BJ (cell line): ENCODE data around the gene CD81. TPM values are rescaled to one million over a fixed set of nuclear protein-coding genes. Genes with fewer than 3 reads are reported as not detected.

Source experiments
- CTCF ChIA-PET: fragments of 350-600 bp; formaldehyde crosslinking; extraction: SDS; loops from one replicate; lab custom pipeline; 2021; ENCODE audit warnings: antibody characterized with exemption, inconsistent platforms; lab: Yijun Ruan, JAX
- POLR2A ChIA-PET: fragments of 300-600 bp; sonication (Branson Sonifier 250); formaldehyde crosslinking; extraction: SDS; loops from one replicate; lab custom pipeline; 2021; ENCODE audit warnings: antibody characterized with exemption; lab: Charles Lee
- DNase-seq: peaks from one replicate; pipeline ENCODE4 v3.0.0-alpha.2; 2011; ENCODE audit warnings: low read depth
- H3K27me3 ChIP-seq: 2 replicates; pipeline ENCODE4 v1.6.0; 2011; ENCODE audit warnings: low read length; ENCODE audit not compliant: control insufficient read depth, insufficient read depth
- H3K36me3 ChIP-seq: 2 replicates; pipeline ENCODE4 v1.5.1; 2011; ENCODE audit warnings: low read length; ENCODE audit not compliant: control insufficient read depth, insufficient read depth
- H3K4me3 ChIP-seq: 2 replicates; pipeline ENCODE4 v1.5.1; 2011; ENCODE audit warnings: low read depth, mild to moderate bottlenecking, control low read depth, low read length
- polyA minus RNA-seq: library from RNA; depleted of rRNA, polyadenylated mRNA; stranded (reverse); fragments of >200 nt; gene quantifications from 2 replicates; pipeline ENCODE4 v1.2.3, GENCODE V29; 2011; rRNA and poly(A)+ RNA removed
- polyA plus RNA-seq: library from polyadenylated mRNA; depleted of rRNA; stranded (reverse); fragments of >200 nt; gene quantifications from 2 replicates; pipeline ENCODE4 v1.2.3, GENCODE V29; 2011; rRNA removed
- TF ChIP-seq, protein P1 (sequence below): IDR thresholded peaks from 2 replicates; pipeline ENCODE4 v1.5.1; 2011; ENCODE audit warnings: low read depth, mild to moderate bottlenecking, control low read depth, inconsistent platforms, low read length, moderate library complexity; ENCODE audit not compliant: insufficient read depth

CD81 gene
- 479 and 875 TPM in 2 replicates for polyA plus RNA-seq
- 860 and 873 TPM in 2 replicates for polyA minus RNA-seq

- CTCF ChIA-PET = interaction anchor here (1.2 to 2.6 kb wide), 2 partner anchors 71 to 101 kb away, joined by 3 to 14 read pairs; no protein-coding TSS in a partner anchor
Observed at GRCh38 chr11:2376751-2377451, at the start of gene CD81. Gene CD81 (plus strand): TSS chr11:2377310. CDS start chr11:2377550, 240 bp downstream.

DNA sequence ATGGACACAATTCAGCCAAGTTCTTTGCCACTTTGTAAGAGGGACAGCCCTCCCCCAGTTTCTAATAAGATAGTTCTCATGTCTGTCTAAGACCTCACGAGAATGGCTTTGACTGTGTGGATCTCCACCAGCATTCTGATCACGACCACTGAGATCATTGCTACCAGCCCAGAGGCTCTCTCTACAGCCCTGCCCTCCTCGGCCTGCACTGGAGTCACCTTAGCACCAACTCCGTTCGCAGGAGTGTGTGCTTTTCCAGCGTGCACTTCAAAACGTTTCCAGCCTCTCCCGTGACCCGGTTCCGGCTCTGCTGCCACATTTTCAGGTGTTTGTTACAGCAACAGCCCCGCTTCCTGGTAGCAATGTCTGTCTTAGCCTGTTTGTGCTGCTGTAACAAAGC lies 49.1 kb upstream of the CD81 start:
- CTCF ChIA-PET = no interaction called here
- H3K4me3 ChIP-seq = no peak overlapping the region
- DNase-seq = no peak
- TF ChIP-seq, protein P1, sequence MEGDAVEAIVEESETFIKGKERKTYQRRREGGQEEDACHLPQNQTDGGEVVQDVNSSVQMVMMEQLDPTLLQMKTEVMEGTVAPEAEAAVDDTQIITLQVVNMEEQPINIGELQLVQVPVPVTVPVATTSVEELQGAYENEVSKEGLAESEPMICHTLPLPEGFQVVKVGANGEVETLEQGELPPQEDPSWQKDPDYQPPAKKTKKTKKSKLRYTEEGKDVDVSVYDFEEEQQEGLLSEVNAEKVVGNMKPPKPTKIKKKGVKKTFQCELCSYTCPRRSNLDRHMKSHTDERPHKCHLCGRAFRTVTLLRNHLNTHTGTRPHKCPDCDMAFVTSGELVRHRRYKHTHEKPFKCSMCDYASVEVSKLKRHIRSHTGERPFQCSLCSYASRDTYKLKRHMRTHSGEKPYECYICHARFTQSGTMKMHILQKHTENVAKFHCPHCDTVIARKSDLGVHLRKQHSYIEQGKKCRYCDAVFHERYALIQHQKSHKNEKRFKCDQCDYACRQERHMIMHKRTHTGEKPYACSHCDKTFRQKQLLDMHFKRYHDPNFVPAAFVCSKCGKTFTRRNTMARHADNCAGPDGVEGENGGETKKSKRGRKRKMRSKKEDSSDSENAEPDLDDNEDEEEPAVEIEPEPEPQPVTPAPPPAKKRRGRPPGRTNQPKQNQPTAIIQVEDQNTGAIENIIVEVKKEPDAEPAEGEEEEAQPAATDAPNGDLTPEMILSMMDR = no peak
- POLR2A ChIA-PET = no interaction called here
- no peaks in the 10 kb centered on the region for H3K27me3 ChIP-seq
- no peaks in the 10 kb centered on the region for H3K36me3 ChIP-seq

More at GRCh38 chr11:2376751-2377451, at the start of gene CD81:
- H3K27me3 ChIP-seq = no peaks in the 10 kb centered on the region
- H3K4me3 ChIP-seq = peak within 1 kb of the TSS; percentile 70
- TF ChIP-seq, protein P1 = no peak
- POLR2A ChIA-PET = interaction anchor here (0.5 to 2.0 kb wide), 9 partner anchors 14 to 730 kb away, joined by 3 to 13 read pairs (median 7); no protein-coding TSS in a partner anchor
- H3K36me3 ChIP-seq = peaks cover 9% of the 10 kb centered on the region
- DNase-seq = no peak

DNA sequence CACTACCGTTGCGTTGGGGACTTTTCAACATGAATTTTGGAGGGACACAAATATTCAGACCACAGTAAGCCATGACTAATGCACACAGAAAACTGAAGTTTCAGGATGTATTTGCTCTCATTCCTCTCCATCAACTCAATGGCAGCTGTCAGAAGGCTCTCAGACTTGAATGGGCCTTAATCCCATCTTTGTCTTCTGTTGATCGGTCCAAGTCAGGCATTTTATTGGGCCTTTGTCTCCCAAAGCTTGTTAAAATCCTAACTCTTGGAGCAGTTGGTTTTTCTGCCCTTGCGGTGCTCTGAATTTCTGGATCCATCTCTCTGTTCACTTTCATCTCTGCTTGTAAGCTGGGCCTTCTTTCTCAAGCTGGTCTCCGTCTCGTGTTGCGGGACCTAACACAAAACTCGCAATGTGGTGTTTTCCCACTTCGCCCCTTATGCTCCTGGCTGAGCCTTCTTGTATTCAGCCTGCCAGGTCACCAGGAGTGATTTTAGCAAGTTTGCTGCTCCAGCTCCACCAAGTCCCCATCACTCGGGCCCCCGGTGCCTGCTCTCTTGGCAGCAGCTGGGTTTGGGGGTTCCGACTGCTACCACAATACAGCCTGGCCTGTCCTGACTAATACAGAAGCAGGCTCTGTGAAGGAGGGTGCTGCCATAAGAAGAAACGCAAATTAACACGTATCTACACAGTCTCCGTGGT lies 48.3 kb upstream of the CD81 start:
- H3K27me3 ChIP-seq = no peaks in the 10 kb centered on the region
- ChIA-PET CTCF (no interaction called here), POLR2A (no interaction called here)
- H3K4me3 ChIP-seq = no peak overlapping the region
- no peaks in the 10 kb centered on the region for H3K36me3 ChIP-seq
- TF ChIP-seq, protein P1 = no peak
- no peak for DNase-seq

GRCh38 chr11:2329551-2329950 lies 47.6 kb upstream of the CD81 start:
- ChIA-PET POLR2A (interaction anchor here (0.7 kb wide), 1 partner anchor 682 kb away, joined by 3 read pairs; no protein-coding TSS in a partner anchor), CTCF (no interaction called here)
- TF ChIP-seq, protein P1 = no peak
- Histone ChIP-seq H3K27me3 (no peaks in the 10 kb centered on the region), H3K4me3 (no peak overlapping the region), H3K36me3 (no peaks in the 10 kb centered on the region)
- DNase-seq = no peak

GRCh38 chr11:2330696-2331095 lies 46.4 kb upstream of the CD81 start:
- CTCF ChIA-PET = no interaction called here
- no peaks in the 10 kb centered on the region for H3K36me3 ChIP-seq

More at GRCh38 chr11:2330696-2331095, 46.4 kb upstream of the CD81 start:
- TF ChIP-seq, protein P1 = no peak
- POLR2A ChIA-PET = no interaction called here
- Histone ChIP-seq H3K4me3 (no peak overlapping the region), H3K27me3 (no peaks in the 10 kb centered on the region)
- DNase-seq = no peak
